ENCODE measurements around the gene EHD3.

EHD3 gene

DNA sequence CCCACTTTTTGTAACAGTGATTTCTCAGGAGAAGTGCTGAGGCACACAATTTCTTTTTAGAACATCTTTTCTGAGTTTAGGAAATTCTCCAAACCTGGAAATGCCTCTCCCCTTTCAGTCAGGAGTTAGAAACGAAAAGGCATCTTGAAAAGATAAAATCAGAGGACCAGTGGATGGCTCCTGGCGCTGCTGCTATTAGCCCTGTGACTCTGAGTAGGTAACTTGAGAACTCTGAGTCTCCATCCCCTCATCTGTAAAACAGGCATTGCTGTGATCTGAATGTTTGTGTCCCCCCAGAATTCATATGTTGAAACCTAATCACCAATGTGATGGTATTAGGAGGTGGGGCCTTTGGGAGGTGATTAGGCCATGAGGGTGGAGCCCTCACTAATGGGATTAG lies 50.2 kb downstream of the EHD3 start:
- no peak for DNase-seq (ENCODE audit: low read depth in 3 of 3)

DNA sequence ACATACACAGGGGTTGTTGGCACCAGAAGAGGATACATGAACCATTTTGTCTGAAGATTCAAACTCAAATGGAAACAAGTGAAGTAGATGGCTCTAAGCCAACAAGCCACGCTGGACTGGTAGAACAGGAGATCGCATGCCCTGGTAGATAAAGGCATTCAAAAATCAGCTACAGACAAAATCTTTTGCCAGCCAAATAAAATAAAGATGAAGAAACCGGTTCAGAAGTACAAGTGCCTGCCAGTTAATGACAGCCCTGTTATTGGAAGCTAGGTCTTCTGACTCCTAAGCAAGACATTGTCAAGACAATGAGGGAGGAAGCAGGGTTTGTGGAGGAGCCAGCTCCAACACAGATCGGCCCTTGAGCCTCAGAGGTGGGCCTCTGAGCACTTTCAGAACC lies 52.3 kb downstream of the EHD3 start:
- no peak for DNase-seq (ENCODE audit: low read depth in 3 of 3)

DNA sequence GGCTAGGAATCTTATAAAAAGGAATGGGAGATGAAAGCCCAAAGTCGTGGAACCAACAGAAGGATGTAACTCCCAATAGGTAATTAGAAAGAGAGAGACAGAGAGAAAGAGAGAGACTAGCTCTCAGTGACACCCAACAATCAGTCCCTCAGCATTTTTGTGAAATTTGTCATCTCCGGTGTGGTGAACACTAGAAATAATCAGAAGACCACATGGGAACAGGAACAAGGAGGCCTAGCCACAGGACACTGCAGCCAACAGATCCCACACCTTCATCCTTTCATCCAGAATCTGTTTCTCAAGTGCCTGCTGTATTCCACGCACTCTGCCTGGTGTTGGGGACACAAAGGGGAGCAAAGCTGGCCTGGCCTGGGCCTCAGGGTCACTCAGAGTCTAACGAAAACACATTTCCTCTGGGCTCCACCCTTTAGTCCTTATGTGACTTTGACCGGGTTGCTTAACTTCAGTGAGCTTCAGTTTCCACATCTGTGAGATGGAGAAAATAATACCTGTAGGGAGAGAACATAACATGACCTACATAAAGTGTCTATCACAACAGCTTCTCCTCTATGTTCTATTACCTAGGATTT lies 53.1 kb downstream of the EHD3 start:
- no peak for DNase-seq (ENCODE audit: low read depth in 3 of 3)

DNA sequence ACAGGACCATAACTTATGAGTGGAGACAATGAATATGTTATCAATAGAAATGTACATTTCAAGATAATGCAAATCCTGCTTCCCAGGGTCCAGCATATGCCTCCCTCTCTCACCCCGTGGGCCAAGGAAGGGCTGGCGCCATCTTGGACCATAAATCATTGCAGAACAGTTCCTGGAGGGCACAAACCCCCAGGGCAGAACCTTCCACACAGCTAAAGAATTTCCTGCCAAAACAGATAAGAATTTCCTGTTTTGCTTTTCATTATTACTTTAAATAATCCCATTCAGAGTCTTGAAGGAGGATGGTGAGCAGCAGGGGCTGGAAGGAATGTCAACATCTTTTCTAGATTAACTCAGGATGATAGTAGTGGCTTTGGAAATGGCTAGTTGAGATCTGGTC lies 53.7 kb downstream of the EHD3 start:
- DNase-seq (ENCODE audit: low read depth in 3 of 3): no peak

DNA sequence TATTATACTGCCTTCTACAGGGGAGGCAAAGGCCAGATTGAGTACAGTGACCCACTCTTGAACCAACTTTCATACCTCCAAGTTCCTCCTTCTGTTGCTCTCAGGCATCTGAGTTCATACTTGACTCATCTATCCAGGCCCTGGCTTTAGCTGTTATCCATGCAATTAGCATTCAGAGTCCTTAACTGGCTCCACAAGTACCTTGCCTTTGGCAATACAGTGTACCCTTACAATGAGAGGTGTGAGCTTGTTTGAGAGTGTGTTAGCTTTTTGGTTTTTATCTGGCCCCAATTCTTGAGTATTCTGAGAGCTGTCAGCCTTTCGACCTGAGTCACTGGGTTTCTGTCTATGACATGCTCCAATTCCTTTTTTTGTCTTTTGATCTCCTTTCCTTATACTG lies 60.2 kb downstream of the EHD3 start:
- no peak for DNase-seq (ENCODE audit: low read depth in 3 of 3)

DNA sequence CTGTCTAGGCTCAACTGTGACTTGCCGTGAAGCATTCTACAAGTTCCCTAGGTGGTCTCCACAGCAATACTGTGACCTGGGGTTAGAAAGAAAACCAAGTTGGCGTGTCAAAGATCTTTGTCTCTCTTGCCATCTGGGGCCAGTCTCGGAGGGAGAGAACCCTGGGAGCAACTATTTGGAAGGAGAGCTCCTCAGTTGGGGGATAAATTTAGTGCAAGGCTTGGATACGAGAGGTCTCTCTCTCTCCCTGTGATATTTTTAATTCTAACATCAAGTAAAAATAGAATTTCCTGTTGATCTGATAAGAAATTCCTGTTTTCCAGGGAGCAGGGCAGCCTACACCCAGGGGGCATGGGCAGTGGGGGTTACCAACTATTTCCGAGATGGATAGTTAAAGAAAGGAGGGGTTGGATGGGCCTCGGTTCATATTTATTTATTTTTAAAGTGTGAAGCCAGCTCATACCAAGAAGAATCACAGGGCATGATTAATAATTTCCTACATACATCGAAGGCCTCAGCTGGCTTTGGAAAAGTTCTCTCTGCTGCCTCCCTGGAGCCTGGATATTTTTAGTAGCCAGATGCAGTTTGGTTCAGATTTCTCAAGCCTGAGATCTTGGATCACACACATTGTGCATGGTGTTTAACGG lies 62.8 kb downstream of the EHD3 start:
- DNase-seq (ENCODE audit: low read depth in 3 of 3): no peak

DNA sequence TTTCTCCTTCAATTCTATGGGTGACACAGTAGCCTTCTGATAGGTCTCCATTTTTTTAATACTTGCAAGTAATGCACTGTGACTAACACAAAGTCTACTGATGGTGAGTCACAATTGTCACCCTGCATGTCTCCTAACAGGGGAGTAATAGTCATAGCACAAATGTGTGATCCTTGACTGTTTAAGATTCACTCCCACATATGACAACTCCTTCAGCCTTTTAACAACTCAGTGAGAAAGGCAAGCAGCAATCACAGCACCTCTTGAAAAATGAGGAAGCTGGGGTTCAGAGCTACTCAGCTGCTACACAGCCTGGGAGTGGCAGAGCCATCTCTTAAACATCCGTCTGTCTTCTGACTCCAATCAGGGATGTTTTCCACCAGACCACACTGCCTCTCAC lies 63.8 kb downstream of the EHD3 start:
- no peak for DNase-seq (ENCODE audit: low read depth in 3 of 3)

DNA sequence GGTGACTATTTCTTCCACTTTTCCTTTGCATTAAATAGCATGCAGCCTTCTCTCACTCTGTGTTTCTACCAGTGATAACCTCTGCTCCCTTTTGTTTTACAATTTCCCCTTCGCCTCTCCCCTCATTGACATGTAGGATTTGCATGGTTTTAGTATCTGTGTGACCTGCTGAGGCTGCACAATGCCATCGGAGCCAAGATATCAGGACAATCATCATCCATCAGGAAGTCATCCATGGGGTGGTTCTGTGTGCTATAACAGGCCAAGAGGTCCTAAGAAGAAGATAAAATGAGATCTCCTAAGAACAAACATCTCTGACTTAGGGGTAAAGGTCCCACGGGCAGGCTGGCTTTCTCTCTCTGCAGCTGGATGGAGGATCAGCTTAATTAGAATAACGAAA lies 65.6 kb downstream of the EHD3 start:
- no peak for DNase-seq (ENCODE audit: low read depth in 3 of 3)

DNA sequence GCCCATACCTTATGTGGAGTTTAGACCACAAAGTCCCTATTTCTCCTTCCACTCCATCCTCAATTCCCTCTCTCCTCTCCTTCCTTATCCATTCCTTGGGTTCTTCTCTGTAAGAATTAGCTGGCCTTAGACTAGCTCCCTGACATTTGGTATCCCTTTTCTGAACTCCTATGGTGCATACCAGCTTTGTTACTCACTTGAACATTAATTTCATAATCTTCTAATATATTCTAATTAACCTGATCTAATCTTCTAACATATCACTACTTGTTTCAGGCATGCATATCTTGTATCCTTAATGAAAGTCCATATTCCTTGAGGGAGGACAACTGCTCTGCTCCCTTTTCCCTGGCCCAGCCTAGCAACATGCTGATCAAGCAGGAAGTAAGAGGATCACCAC lies 66.4 kb downstream of the EHD3 start:
- DNase-seq (ENCODE audit: low read depth in 3 of 3): no peak

DNA sequence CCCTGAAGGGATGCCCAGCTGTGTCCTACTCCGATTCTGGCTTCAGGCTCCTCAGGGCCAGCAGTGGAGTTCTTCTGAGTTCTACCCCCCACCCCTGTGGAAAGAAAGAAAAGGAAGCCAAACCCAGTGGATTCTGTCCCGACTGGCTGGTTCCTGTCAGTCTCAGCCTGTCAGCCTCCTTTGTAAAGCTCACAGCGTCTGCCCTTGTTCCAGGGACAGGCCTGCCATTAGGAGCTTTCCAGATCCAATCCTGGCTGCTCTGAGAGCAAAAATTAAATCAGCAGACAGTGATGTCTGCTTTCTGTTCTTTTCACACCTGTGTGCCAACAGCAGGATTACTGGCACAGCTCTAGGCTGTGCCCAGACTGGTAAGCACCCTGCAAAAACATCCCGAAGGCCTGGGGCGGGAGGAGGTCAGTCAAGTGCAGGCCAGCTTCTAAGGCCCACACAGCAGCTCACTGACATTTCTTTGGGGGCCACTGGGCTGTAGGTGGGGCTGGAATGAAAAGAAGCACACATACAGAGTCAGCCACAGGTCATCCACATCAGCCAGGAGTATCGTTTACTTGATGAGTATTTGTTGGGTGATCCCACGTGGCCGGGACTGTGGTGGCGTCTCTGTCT lies 69.1 kb downstream of the EHD3 start:
- DNase-seq (ENCODE audit: low read depth in 3 of 3): no peak

DNA sequence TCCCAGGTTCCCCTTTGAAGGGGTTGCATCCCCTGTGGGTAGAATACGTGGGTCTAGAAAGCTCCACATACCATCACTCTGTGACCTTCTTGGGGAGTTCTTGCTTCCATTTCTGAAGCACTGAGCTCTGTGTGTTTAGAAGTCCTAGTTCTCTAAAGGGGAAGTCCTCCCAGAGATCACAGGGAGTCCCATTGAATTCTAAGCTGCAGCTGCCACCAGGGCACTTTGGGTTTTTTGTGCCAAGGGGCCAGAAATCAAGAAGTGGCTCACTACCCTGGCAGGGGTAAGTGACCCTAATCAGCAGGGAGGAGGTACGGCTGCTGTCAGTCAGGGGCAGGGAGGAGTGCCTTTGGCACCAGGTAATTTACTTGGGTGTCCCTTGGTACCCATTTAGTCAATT lies 70.9 kb downstream of the EHD3 start:
- no peak for DNase-seq (ENCODE audit: low read depth in 3 of 3)

DNA sequence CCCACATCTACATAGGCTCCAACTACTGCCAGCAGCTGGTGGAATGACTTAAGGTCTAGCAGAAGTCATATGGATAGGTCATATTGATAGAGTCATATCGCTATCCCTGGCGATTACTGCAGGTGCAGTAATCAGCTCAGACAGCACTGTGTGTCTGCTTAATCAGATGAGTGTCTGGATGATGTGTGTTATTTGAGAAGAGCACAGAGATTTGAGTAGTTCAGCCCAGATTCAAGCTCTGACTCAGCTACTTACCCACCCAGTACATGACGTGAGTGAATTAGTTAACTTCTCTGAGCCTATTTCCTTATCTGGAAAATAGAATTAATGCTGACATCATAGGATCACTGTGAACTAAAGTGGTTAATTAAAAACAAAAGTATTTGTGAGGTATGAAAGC lies 78.9 kb downstream of the EHD3 start:
- no peak for DNase-seq (ENCODE audit: low read depth in 3 of 3)

DNA sequence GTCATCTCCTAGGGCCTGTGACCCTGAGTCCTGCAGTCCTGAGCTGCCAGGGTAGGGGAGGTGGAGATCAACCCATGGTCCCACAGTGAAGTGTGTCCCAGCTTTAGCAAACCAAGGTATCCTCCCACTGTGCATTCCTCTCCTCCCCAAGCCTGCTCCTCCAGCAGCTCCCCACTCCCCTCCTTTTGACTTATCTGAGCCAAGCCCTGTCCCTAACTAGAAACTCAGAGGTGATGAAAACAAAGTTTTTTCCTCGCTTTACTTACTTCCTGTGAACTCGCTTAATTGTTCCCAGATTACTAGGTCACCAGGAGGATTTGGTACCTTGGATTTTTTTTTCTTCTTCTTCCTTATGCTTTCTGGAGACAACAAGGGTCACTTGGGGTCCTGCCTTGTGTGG lies 80.8 kb downstream of the EHD3 start:
- DNase-seq (ENCODE audit: low read depth in 3 of 3): no peak

DNA sequence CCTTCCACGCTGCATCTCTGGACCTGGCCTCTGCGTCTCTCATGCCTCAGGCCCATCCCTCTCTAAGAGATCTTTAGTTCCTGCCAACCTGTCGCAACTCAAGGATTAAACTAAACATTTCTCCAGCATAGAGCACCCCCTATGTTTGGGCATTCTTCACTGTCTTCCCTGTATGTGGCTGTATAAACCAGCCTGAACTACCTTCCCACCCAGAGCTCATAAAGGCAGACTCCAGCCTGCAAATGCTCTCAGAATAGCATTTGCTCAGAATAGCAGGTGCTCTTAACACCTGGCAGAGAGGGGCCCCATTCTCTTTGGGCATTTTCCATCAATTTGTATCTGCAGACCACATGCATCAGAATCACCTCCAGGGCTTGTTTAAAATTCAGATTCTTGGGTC lies 83.4 kb downstream of the EHD3 start:
- DNase-seq (ENCODE audit: low read depth in 3 of 3): no peak

DNA sequence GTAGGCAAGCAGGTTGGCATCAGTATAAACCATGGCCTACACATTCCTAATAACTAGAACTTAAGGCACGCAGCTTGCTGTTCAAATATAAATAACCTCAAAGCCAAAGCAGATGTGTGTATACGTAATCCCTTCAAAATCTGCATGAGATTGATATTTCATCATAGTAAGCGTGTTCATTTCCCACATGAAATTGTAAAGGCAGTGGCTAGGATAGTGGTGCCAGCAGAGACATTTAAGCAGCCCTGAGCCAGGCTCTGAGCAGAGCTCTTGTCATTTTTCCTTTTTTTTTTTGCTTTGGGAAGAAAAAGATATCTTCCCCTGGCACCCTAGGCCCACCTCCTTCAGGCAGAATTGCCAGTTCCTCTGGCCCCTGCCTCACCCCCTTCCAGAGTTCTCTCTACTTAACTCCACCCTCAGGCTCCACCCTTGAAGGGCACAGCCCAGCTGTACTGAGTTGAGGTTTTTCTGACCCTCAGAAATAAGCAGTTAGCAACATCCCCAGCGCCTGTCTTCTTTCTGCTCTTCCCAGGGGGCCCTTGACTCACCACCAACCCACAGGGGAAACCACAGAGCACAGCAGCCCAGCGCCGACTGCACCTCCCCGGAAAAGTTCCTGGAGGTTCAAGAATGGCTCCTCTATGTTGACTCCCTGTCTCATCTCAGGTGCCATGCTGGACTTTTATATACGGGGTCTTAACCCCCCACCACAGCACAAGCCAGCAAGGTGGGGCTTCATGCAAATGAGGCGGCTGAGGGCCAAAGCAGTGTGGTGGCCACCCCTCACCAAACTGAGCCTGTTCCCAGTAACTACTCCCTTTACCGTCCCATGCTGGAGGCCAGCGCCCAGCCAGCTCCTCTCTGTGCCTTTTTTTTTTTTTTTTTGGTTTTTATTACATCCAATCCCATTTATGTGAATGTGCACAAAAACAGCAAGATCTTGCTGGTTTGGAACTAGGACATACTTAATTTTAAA lies 84.7 kb downstream of the EHD3 start:
- DNase-seq (ENCODE audit: low read depth in 3 of 3): peak in 1 of 3 donors; percentile 22

Data from stimulated activated CD4-positive, alpha-beta T cell treated with anti-CD3 and anti-CD28 coated beads, TNF-alpha, amount 100 ng/mL, for 48 hours (primary cell).